ENCODE data around the gene TBL1X. TPM values are rescaled to one million over a fixed set of nuclear protein-coding genes. Genes with fewer than 3 reads are reported as not detected.

The TBL1X gene
- total and polyA plus RNA-seq, 10 of the 15 experiments (the other 5 are each of a cell fraction or from before 2014, with no cell fraction given): 4.4 to 26.3 (median 10.6) TPM

GRCh38 chrX:9471571-9471985, 6.7 kb downstream of the TBL1X start:
- Histone ChIP-seq H3K79me2 (ENCODE audit: control insufficient read depth, insufficient read depth, low read length) (no peaks in the 10 kb centered on the region), H3K4me1 (ENCODE audit: control insufficient read depth, insufficient read depth, low read length) (no peaks in the 10 kb centered on the region), H3K4me2 (ENCODE audit: control insufficient read depth, insufficient read depth) (no peak overlapping the region), H2AFZ (ENCODE audit: control insufficient read depth, low read depth, low read length) (no peak overlapping the region), H3K9ac (ENCODE audit: control insufficient read depth, insufficient read depth, low read length) (no peak overlapping the region), H3K9me3 (replicated peaks; ENCODE audit: control insufficient read depth, insufficient read depth, low read length) (no peaks in the 10 kb centered on the region), H3K27ac (ENCODE audit: control insufficient read depth, insufficient read depth) (no peak overlapping the region), H3K36me3 (ENCODE audit: control insufficient read depth in 2 of 2, insufficient read depth in 2 of 2, low read length in 1 of 2) (no peaks in the 10 kb centered on the region), H3K27me3 (replicated peaks in 1 of 2; ENCODE audit: control insufficient read depth in 2 of 2, insufficient read depth in 2 of 2, low read length in 1 of 2) (no peaks in the 10 kb centered on the region), H3K4me3 (no peak overlapping the region), H4K20me1 (ENCODE audit: control insufficient read depth, insufficient read depth) (no peaks in the 10 kb centered on the region)
- POLR2A ChIA-PET: interaction anchor here (0.7 kb wide), 1 partner anchor 384 kb away, joined by 5 read pairs; no protein-coding TSS in a partner anchor
- ATAC-seq: no peak
- CTCF ChIA-PET: no interaction called here
- TF ChIP-seq REST (IDR thresholded peaks at IDR 0.05; ENCODE audit: low read depth, low read length) (no peak), KAT2A (conservative IDR thresholded peaks at IDR 0.05; ENCODE audit: control insufficient read depth, low read depth, low read length) (no peak)
- intact Hi-C loops (cut with micrococcal nuclease; ENCODE audit: unreplicated experiment): no loop called here
- FAIRE-seq: no peak
- in situ Hi-C loops (cut with MboI): no loop called here
- WGBS (ENCODE audit: insufficient coverage, insufficient replicate concordance, low lambda C conversion rate, missing lambda C conversion rate): 87% methylated on average over 12 of the region's 12 CpGs
- SMC1A ChIA-PET (ENCODE audit: uncharacterized antibody, unreplicated experiment): no interaction called here
- RAD21 ChIA-PET (ENCODE audit: unreplicated experiment): no interaction called here
- no TSS peak for BruUV-seq (replicated peaks)
- DNase-seq (ENCODE audit: low read depth, low spot score): no peak

DNA sequence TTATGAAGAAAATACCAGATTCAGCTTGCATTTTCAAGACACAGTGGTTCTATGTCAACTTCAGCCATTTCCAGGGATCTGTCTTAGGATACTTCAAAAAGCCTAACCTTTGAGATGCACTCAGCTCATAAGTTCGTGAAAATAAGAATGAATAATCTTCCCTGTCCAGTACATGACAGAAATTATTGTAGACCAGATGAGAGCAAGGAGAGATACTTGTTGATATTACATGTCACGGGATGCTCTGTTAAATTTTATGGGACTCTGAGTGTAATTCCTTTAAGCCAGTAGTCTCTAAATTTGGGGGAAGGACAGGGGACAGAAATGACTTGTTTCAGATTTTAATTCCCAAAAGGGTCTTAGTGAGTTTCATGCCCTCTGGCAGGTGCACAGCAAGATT, 8.8 kb downstream of the TBL1X start:
- SMC1A ChIA-PET (ENCODE audit: uncharacterized antibody, unreplicated experiment): interaction anchor here (1.3 kb wide), 1 partner anchor 11 kb away, joined by 5 read pairs; no protein-coding TSS in a partner anchor
- ATAC-seq (no peak), DNase-seq (ENCODE audit: low read depth, low spot score) (no peak), FAIRE-seq (no peak)
- intact Hi-C loops (cut with micrococcal nuclease; ENCODE audit: unreplicated experiment) (no loop called here), in situ Hi-C loops (cut with MboI) (no loop called here)
- H3K4me3 ChIP-seq: no peak overlapping the region
- H3K79me2 ChIP-seq (ENCODE audit: control insufficient read depth, insufficient read depth, low read length): no peaks in the 10 kb centered on the region
- WGBS (ENCODE audit: insufficient coverage, insufficient replicate concordance, low lambda C conversion rate, missing lambda C conversion rate): 54% methylated on average over 2 of the region's 2 CpGs
- CTCF ChIA-PET: interaction anchor here (1.0 kb wide), 1 partner anchor 98 kb away, joined by 3 read pairs; no protein-coding TSS in a partner anchor
- BruUV-seq (replicated peaks): TSS peak; percentile 22
- no peaks in the 10 kb centered on the region for H3K27me3 ChIP-seq (replicated peaks in 1 of 2; ENCODE audit: control insufficient read depth in 2 of 2, insufficient read depth in 2 of 2, low read length in 1 of 2)
- H3K4me1 ChIP-seq (ENCODE audit: control insufficient read depth, insufficient read depth, low read length): no peaks in the 10 kb centered on the region
- RAD21 ChIA-PET (ENCODE audit: unreplicated experiment): no interaction called here
- no peak overlapping the region for H3K9ac ChIP-seq (ENCODE audit: control insufficient read depth, insufficient read depth, low read length)
- H3K27ac ChIP-seq (ENCODE audit: control insufficient read depth, insufficient read depth): no peak overlapping the region
- H4K20me1 ChIP-seq (ENCODE audit: control insufficient read depth, insufficient read depth): no peaks in the 10 kb centered on the region
- H2AFZ ChIP-seq (ENCODE audit: control insufficient read depth, low read depth, low read length): no peak overlapping the region
- no peaks in the 10 kb centered on the region for H3K36me3 ChIP-seq (ENCODE audit: control insufficient read depth in 2 of 2, insufficient read depth in 2 of 2, low read length in 1 of 2)
- no peaks in the 10 kb centered on the region for H3K9me3 ChIP-seq (replicated peaks; ENCODE audit: control insufficient read depth, insufficient read depth, low read length)
- no peak overlapping the region for H3K4me2 ChIP-seq (ENCODE audit: control insufficient read depth, insufficient read depth)
- POLR2A ChIA-PET: no interaction called here
- TF ChIP-seq ZBTB4 (CRISPR knock-in tag; IDR thresholded peaks at IDR 0.05) (no peak), FOS (IDR thresholded peaks at IDR 0.05; ENCODE audit: borderline replicate concordance, extremely low read depth, insufficient read length) (no peak), IKZF2 (IDR thresholded peaks at IDR 0.05) (no peak), ESRRA (IDR thresholded peaks at IDR 0.05; ENCODE audit: low read length) (no peak), YBX1 (IDR thresholded peaks at IDR 0.05) (no peak), SMARCA5 (IDR thresholded peaks at IDR 0.05) (no peak)
- TF ChIP-seq, protein P1, sequence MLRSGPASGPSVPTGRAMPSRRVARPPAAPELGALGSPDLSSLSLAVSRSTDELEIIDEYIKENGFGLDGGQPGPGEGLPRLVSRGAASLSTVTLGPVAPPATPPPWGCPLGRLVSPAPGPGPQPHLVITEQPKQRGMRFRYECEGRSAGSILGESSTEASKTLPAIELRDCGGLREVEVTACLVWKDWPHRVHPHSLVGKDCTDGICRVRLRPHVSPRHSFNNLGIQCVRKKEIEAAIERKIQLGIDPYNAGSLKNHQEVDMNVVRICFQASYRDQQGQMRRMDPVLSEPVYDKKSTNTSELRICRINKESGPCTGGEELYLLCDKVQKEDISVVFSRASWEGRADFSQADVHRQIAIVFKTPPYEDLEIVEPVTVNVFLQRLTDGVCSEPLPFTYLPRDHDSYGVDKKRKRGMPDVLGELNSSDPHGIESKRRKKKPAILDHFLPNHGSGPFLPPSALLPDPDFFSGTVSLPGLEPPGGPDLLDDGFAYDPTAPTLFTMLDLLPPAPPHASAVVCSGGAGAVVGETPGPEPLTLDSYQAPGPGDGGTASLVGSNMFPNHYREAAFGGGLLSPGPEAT (IDR thresholded peaks at IDR 0.05; ENCODE audit: low read depth): no peak

All from GM12878 (cell line).